ENCODE data around the gene ARHGAP24. TPM values are rescaled to one million over a fixed set of nuclear protein-coding genes. Genes with fewer than 3 reads are reported as not detected.

The ARHGAP24 gene
- total and polyA plus RNA-seq, 2 donors (not counting 1 experiment from before 2014, with no cell fraction given): 48.4 to 141 TPM

DNA sequence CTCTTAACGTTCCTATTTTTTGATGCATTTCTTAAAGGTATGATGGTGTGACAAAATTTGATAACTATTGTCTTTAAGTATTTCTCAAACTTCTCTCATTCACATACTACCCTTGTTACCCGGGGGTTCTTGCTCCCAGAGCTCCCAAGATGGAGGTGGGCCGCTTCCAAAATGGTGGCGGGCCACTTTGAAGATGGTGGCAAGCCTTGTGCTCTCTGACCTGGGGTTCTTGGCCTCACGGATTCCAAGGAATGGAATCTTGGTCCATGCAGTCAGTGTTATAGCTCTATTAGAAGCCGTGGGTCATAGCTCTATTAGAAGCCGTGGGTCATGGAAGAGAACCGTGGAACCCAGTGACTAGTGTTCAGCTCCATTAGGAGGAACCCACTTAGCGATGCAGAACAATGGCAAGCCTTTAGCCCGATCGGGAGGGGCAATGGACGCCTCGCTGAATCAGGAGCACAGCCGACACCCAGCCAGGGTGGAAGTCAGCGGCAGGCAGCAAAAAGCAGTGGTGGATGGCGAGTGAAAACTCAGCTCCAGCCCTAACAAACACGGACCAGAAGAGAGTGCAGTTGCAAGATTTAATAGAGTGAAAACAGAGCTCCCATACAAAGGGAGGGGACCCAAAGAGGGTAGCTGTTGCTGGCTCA is 481.5 kb downstream of the ARHGAP24 start:
- ATAC-seq (ENCODE audit: low read depth) (no peak), DNase-seq (no peak)
- Histone ChIP-seq H3K79me2 (ENCODE audit: control insufficient read depth, insufficient read depth, low read length) (peaks cover 3% of the 10 kb centered on the region), H2AFZ (ENCODE audit: insufficient read depth, low read depth, low read length, poor library complexity, severe bottlenecking) (no peak overlapping the region), H3K9ac (ENCODE audit: low read length) (no peak overlapping the region), H3K36me3 (replicated peaks in 1 of 2; ENCODE audit: control extremely low read depth in 1 of 2, control insufficient read depth in 1 of 2, extremely low read depth in 1 of 2, insufficient read depth in 2 of 2, low read length in 1 of 2) (peaks cover 0 to 22% of the 10 kb centered on the region in 2 experiments), H3K9me3 (ENCODE audit: control extremely low read depth in 1 of 3, control insufficient read depth in 2 of 3, insufficient read depth in 1 of 3, low read length in 2 of 3) (no peaks in the 10 kb centered on the region), H3K4me3 (ENCODE audit: control extremely low read depth in 1 of 5, extremely low read depth in 1 of 5, insufficient read depth in 1 of 5, low read depth in 2 of 5, low read length in 4 of 5) (no peak overlapping the region), H3K4me1 (ENCODE audit: control insufficient read depth in 2 of 2, insufficient read depth in 2 of 2, low read length in 2 of 2) (no peaks in the 10 kb centered on the region), H3K27me3 (replicated peaks in 1 of 4; ENCODE audit: control extremely low read depth in 1 of 4, control insufficient read depth in 3 of 4, insufficient read depth in 4 of 4, low read length in 3 of 4) (no peaks in the 10 kb centered on the region), H3K27ac (ENCODE audit: low read length in 2 of 2) (no peak overlapping the region), H4K20me1 (ENCODE audit: control insufficient read depth, insufficient read depth, low read length, poor library complexity, severe bottlenecking) (no peaks in the 10 kb centered on the region), H3K4me2 (replicated peaks; ENCODE audit: low read depth, low read length, poor library complexity, severe bottlenecking) (no peak overlapping the region)
- WGBS (ENCODE audit: insufficient coverage): 97% methylated on average over 13 of the region's 17 CpGs
- no peak for TF ChIP-seq EZH2 (IDR thresholded peaks at IDR 0.05; ENCODE audit: borderline replicate concordance, insufficient read depth, low read depth, low read length, poor library complexity, severe bottlenecking)
- TF ChIP-seq, protein P1, sequence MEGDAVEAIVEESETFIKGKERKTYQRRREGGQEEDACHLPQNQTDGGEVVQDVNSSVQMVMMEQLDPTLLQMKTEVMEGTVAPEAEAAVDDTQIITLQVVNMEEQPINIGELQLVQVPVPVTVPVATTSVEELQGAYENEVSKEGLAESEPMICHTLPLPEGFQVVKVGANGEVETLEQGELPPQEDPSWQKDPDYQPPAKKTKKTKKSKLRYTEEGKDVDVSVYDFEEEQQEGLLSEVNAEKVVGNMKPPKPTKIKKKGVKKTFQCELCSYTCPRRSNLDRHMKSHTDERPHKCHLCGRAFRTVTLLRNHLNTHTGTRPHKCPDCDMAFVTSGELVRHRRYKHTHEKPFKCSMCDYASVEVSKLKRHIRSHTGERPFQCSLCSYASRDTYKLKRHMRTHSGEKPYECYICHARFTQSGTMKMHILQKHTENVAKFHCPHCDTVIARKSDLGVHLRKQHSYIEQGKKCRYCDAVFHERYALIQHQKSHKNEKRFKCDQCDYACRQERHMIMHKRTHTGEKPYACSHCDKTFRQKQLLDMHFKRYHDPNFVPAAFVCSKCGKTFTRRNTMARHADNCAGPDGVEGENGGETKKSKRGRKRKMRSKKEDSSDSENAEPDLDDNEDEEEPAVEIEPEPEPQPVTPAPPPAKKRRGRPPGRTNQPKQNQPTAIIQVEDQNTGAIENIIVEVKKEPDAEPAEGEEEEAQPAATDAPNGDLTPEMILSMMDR (IDR thresholded peaks at IDR 0.05): no peak
- CTCF ChIA-PET: interaction anchor here (0.8 to 1.5 kb wide), 2 partner anchors 10 to 209 kb away, joined by 3 to 4 read pairs; no protein-coding TSS in a partner anchor
- no peaks in the 10 kb centered on the region for H3K27me3 Mint-ChIP-seq
- POLR2A ChIA-PET: no interaction called here
- no peak overlapping the region for H3K27ac Mint-ChIP-seq
- H3K4me3 Mint-ChIP-seq: no peak overlapping the region
- intact Hi-C loops (cut with micrococcal nuclease): no loop called here
- H3K9me3 Mint-ChIP-seq (ENCODE audit: insufficient read depth): no peaks in the 10 kb centered on the region
- H3K4me1 Mint-ChIP-seq: peaks cover 2% of the 10 kb centered on the region

DNA sequence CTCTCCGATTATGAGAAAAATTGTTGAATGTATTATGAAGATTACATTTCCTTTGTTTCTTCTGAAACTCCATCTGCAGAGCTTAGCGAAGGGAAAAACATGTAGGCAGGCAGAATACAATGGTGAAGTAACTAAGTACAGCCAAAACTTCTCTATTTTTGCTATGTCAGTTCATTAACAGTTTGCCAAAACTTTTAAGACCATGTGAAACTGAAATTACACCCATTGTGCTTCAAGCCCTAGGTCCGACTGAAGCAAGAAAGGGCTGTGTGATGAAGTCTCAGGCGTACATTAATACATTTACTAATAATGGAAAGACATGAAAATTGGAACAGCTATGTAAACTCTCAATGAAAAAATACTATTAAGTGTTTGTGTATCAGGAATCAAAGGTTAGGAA is 486.9 kb downstream of the ARHGAP24 start:
- intact Hi-C loops (cut with micrococcal nuclease): loop anchor here (10.0 kb wide), 1 partner anchor 137 kb away; no protein-coding TSS in a partner anchor
- no peak for ATAC-seq (ENCODE audit: low read depth)
- TF ChIP-seq, protein P1 (IDR thresholded peaks at IDR 0.05): no peak
- TF ChIP-seq EZH2 (IDR thresholded peaks at IDR 0.05; ENCODE audit: borderline replicate concordance, insufficient read depth, low read depth, low read length, poor library complexity, severe bottlenecking): no peak
- no peaks in the 10 kb centered on the region for H3K27me3 Mint-ChIP-seq
- Histone ChIP-seq H3K4me3 (ENCODE audit: control extremely low read depth in 1 of 5, extremely low read depth in 1 of 5, insufficient read depth in 1 of 5, low read depth in 2 of 5, low read length in 4 of 5) (no peak overlapping the region), H3K79me2 (ENCODE audit: control insufficient read depth, insufficient read depth, low read length) (no peaks in the 10 kb centered on the region), H3K36me3 (replicated peaks in 1 of 2; ENCODE audit: control extremely low read depth in 1 of 2, control insufficient read depth in 1 of 2, extremely low read depth in 1 of 2, insufficient read depth in 2 of 2, low read length in 1 of 2) (peaks cover 8% of the 10 kb centered on the region in 2 experiments), H3K27ac (ENCODE audit: low read length in 2 of 2) (no peak overlapping the region), H3K4me1 (ENCODE audit: control insufficient read depth in 2 of 2, insufficient read depth in 2 of 2, low read length in 2 of 2) (no peaks in the 10 kb centered on the region), H3K9ac (ENCODE audit: low read length) (no peak overlapping the region), H2AFZ (ENCODE audit: insufficient read depth, low read depth, low read length, poor library complexity, severe bottlenecking) (no peak overlapping the region), H3K27me3 (replicated peaks in 1 of 4; ENCODE audit: control extremely low read depth in 1 of 4, control insufficient read depth in 3 of 4, insufficient read depth in 4 of 4, low read length in 3 of 4) (no peaks in the 10 kb centered on the region), H4K20me1 (ENCODE audit: control insufficient read depth, insufficient read depth, low read length, poor library complexity, severe bottlenecking) (no peaks in the 10 kb centered on the region), H3K4me2 (replicated peaks; ENCODE audit: low read depth, low read length, poor library complexity, severe bottlenecking) (no peak overlapping the region), H3K9me3 (ENCODE audit: control extremely low read depth in 1 of 3, control insufficient read depth in 2 of 3, insufficient read depth in 1 of 3, low read length in 2 of 3) (peaks cover 4 to 6% (median 5%) of the 10 kb centered on the region in 3 donors)
- ChIA-PET CTCF (interaction anchor here (0.6 to 1.0 kb wide), 2 partner anchors 206 to 814 kb away, joined by 3 read pairs; no protein-coding TSS in a partner anchor), POLR2A (no interaction called here)
- H3K4me1 Mint-ChIP-seq: peaks cover 4% of the 10 kb centered on the region
- H3K9me3 Mint-ChIP-seq (ENCODE audit: insufficient read depth): peaks cover 6% of the 10 kb centered on the region
- WGBS (ENCODE audit: insufficient coverage): 100% methylated on average over 1 of the region's 4 CpGs
- no peak overlapping the region for H3K27ac Mint-ChIP-seq
- no peak overlapping the region for H3K4me3 Mint-ChIP-seq
- no peak for DNase-seq
